Measurements from ENCODE around the gene PKD1.
"Not testable (repeated sequence)": the region's sequence is repeated elsewhere in the genome, so short reads cannot be mapped to it uniquely, and the experiment has no call there.

The PKD1 gene

GRCh38 chr16:2124377-2124693 is 11.4 kb downstream of the PKD1 start:
- not testable (repeated sequence) for DNase-seq (ENCODE audit: low read depth in 2 of 2)

DNA sequence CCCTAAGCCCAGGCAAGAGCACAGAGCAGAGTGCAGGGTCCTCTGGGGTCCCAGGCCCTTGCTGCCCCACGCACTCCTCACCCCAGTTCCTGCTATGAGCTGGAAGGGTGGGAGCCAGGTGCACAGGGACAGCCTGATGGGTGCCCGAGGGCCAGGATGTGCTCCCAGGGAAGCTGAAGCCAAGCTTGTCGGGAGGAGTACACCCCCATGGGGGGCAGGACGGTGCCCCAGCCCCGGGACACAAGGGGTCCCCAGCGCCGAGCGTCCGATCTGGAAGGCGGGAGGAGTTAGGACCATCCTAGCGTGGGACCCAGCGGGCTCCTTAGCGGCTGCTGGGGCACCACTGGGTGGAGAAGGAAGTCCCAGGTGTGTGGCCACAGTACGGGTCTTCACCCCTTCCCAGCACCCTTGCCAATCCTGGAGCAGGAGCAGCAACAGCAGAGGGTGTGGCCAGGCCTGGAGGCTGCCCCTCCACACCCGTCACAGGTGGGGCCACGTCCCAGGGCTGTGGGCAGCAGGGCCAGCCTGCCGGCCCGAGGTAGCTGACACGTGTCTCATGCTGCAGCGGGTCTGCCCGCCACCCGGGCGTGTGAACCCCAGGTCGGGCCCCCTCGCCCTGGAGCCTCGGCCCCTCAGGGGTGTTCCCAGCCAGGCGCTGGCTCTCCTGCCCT is 11.9 kb downstream of the PKD1 start:
- not testable (repeated sequence) for DNase-seq (ENCODE audit: low read depth in 2 of 2)

DNA sequence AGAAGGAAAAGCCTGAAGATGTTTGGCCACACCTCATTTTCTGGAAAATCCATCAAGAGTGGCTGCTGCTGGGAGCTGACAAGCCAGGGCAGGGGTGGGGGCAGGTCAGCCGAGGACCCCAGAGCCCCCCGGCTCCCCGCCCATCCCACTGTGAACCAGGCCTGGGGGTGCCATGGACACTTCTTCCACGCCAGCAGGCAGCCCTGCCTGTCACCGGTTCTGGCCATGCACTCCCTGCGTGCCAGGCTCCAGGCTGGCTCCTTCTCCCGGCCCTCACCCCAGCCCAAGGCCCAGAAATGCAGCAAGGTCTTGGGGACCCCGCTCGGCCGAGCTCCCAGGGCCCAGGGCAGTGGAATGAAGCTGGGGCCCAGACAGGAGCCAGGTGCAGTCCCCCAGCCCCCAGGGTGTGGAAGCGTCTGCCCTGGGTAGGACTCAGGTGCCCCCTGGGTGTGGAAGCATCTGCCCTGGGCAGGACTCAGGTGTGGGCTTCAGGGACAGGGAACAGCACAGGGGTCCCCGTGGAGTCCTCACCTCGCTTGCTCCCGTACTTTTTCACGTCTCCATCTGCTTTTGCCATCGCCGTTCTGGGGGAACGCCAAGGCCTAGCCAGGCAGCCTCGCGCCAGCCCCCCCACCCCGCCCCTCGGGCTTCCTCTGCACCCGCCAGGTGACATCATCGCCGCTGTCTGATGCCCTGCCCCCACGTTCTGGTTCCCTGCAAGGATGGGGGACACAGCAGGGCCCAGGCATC is 12.6 kb downstream of the PKD1 start:
- DNase-seq (ENCODE audit: low read depth in 2 of 2): not testable (repeated sequence)

DNA sequence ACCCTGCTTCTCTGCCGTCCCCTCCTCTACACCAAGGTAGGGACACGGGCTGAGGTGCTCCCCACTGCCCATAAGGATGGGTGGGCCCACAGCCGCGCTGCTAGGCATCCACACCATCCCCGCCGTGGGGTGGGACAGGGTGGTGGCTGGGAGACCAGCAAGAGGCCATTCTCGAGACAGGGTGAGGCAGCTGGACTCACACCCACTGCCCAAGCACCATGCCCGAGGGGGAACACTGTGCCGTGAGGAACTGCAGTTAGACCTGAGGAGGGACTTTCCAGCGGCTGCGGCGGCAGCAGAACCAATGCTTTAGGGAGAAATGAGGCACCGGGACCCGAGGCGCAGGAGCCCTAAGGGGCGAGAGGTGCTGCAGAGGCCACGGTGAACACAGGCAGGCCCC is 13.3 kb downstream of the PKD1 start:
- no peak for DNase-seq (ENCODE audit: low read depth in 2 of 2)

DNA sequence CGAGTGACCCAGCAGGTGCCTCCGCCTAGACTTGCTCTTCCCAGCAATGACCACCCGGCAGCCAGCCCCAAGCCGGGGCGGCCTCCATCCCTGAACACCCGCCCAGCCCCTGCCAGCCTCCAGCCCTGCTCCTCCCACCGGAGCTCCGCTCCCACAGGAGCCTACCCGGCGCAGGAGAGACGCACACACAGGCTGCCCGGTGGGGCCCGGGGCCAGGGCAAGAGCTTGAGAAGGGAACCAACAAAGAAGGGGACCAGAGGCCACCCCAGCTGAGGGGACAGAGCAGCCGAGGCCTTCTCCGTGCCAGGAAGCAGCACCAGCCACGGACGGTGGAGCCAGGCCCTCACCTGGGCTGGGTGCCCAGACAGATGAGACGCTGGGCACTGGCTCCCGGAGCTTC is 13.8 kb downstream of the PKD1 start:
- no peak for DNase-seq (ENCODE audit: low read depth in 2 of 2)

DNA sequence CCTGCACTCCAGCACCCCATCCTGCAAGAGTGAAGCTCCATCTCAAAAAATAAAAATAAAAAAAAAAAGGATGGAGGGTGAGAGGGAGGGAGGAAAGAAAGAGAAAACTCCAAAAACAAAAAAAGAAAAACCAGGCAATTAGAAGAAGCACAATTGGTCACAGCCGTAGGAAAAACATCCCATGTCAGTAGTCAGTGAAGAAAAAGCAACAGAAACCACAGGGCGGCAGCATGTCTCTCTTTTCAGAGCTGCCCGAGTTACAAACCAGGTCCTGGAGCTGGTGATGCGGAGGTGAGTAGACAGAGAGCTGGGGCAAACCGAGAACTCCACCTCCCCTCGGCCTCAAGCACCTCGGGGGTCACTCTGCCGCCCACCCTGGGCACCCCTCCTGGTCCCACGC is 14.4 kb downstream of the PKD1 start:
- DNase-seq (ENCODE audit: low read depth in 2 of 2): not testable (repeated sequence)

GRCh38 chr16:2117960-2118722 is 17.6 kb downstream of the PKD1 start:
- DNase-seq (ENCODE audit: low read depth in 2 of 2): not testable (repeated sequence)

DNA sequence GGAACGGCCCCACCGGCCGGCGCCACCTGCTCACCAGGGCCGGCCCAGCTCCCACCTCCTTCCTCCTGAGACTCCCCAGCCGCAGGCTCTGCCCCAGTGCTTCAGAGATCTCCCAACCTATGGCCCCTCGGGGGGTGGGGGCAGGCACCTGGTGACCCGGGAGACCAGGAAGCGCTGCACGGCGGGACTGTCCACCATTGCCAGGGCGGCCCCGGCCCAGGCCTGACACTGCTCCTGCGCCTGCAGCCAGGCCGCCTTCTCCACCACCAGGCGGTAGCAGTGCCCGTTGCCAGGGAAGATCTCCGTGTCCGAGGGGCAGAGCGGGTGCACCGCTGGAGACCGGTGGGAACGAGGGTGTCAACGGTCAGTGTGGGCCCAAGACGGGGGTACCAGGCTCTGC is 18.4 kb downstream of the PKD1 start:
- DNase-seq (ENCODE audit: low read depth in 2 of 2): not testable (repeated sequence)

DNA sequence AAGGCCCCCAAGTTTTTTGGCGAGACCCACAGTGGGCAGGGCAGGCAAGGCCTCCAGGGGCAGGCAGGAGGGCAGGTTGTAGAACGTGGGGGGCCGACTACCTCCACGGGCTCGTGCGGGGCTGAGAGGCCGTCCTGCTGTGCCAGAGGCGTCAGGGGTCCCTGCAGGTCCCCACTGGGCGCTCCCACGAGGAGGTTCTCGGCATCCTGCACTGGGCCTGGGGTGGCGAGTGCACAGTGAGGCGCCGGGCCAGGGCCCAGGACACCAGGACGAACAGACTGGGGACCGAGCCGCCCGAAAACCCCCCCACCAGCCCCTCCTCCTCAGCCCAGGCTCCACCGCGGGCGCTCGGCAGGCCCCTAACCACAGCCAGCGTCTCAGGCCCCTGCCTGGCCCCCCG is 19.3 kb downstream of the PKD1 start:
- not testable (repeated sequence) for DNase-seq (ENCODE audit: low read depth in 2 of 2)

GRCh38 chr16:2115591-2115973 is 20.1 kb downstream of the PKD1 start:
- DNase-seq (ENCODE audit: low read depth in 2 of 2): no peak

GRCh38 chr16:2114885-2115590 is 20.7 kb downstream of the PKD1 start:
- not testable (repeated sequence) for DNase-seq (ENCODE audit: low read depth in 2 of 2)

DNA sequence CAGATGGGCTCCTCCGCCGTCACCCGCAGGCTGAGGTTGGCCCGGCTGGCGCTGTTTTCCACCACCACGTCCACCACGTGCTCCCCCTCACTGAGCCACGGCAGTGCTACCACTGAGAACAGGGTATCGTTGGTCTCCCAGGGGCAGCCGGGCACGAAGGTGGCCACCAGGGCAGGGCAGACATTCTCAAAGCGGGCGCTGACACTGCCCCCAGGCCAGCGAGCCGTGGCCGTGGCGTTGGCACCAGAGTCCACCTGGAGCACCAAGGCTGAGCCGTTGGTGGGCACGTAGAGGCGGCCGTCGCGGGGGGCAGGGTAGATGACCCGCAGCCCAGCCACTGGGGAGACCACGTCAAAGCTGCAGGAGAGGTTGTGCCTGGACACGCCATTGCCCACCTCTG is 21.5 kb downstream of the PKD1 start:
- DNase-seq (ENCODE audit: low read depth in 2 of 2): not testable (repeated sequence)

- DNase-seq (ENCODE audit: low read depth in 2 of 2): not testable (repeated sequence)
Measured at GRCh38 chr16:2112539-2113106, 23.1 kb downstream of the PKD1 start.

GRCh38 chr16:2111412-2112335 is 24.0 kb downstream of the PKD1 start:
- not testable (repeated sequence) for DNase-seq (ENCODE audit: low read depth in 2 of 2)

DNA sequence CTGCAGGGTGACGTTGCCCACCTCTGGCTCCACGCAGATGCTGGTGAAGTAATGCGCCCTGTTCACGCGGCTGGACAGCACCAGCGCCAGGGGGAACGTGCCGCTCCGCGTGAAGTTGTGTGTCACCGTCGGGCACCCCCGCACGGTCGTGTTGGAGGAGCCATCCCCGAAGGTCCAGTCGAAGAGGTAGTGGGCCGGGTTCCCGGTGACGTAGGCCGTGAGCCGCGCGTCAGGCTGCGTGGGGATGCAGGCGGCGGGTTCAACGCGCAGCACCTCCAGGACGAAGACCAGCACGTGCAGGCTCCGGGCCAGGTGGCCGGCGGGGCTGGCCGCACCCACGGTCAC is 24.7 kb downstream of the PKD1 start:
- not testable (repeated sequence) for DNase-seq (ENCODE audit: low read depth in 2 of 2)

GRCh38 chr16:2110332-2111008 is 25.2 kb downstream of the PKD1 start:
- DNase-seq (ENCODE audit: low read depth in 2 of 2): not testable (repeated sequence)

- not testable (repeated sequence) for DNase-seq (ENCODE audit: low read depth in 2 of 2)
Measured at GRCh38 chr16:2109872-2110271, 25.8 kb downstream of the PKD1 start.

- not testable (repeated sequence) for DNase-seq (ENCODE audit: low read depth in 2 of 2)
Measured at GRCh38 chr16:2109271-2109580, 26.5 kb downstream of the PKD1 start.

DNA sequence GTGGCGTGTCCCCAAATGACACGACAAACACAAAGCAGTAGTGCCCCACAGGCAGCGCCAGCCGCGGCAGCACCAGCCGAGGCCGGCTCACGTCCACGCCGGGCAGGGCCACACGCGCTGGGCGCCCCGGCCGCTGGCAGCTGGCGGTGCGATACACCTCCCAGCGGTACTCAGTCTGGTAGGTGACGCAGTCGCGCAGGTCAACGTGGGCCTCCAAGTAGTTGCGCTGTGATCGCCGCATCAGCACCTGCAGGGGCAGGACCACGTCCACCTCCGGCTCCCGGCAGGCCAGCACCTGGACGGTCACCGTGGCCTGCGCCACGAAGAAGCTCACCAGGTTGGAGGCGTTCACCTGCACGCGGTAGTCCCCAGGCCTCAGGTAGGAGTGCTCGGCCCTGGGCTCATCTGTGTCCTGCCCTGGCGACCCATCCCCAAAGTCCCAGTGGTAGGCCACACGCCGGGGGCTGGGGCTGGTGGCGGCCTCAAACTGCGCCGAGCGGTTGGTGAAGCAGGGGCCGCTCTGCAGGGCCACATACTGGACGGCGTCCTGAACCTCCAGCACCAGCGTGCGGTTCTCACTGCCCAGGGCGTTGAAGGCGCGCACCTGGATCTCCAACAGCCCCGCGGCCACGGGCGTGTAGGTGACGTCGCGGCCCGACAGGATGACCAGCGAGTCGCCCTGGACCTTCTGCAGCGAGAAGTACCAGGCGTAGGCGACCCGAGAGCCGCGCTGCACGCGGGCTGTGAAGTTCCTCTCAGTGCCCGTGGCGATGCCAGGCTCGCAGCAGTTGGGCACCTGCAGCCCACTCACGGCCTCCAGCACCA is 27.0 kb downstream of the PKD1 start:
- DNase-seq (ENCODE audit: low read depth in 2 of 2): not testable (repeated sequence)

DNA sequence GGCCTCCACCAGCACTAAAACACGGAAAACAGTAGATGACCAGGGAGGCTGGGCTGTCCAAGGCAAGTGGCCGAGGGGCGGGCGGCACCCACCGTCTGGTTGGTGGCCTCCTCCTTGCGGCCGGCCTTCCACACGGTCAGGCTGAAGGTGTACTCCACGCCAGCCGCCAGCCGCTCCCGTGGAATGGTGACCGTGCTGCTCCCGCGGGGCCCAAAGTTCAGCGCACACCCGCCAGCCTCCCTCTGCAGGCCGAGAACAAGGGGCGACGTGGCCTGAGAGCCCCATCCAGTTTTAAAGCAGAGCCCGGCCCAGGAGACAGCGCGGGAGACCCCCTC is 27.9 kb downstream of the PKD1 start:
- DNase-seq (ENCODE audit: low read depth in 2 of 2): not testable (repeated sequence)

All from stimulated activated CD8-positive, alpha-beta memory T cell treated with anti-CD3 and anti-CD28 coated beads, Interleukin-7, amount 100 ng/mL, for 4 hours (primary cell).